PC-9 (cell line): Measurements from ENCODE around the gene ARHGEF40. TPM values are rescaled to one million over a fixed set of nuclear protein-coding genes. Genes with fewer than 3 reads are reported as not detected.
A peak's percentile ranks its signal among the peaks of the same experiment; 100 is the strongest.

Experiments
- BruUV-seq: library from RNA; stranded (reverse); fragments of 400-500 nt; replicated peaks from 2 replicates; lab custom pipeline; 2021; lab: Mats Ljungman, UMichigan
- CTCF ChIA-PET: fragments of 300-600 bp; sonication (Branson Sonifier 250); formaldehyde crosslinking; loops from one replicate; lab custom pipeline; 2022; ENCODE audit warnings: antibody characterized with exemption; lab: Charles Lee
- POLR2A ChIA-PET: fragments of 300-600 bp; sonication (Branson Sonifier 250); formaldehyde crosslinking; loops from one replicate; lab custom pipeline; 2022; ENCODE audit warnings: antibody characterized with exemption; ENCODE audit not compliant: unreplicated experiment; lab: Charles Lee
- DNase-seq, 2 experiments: peaks; one replicate each; pipeline versions ENCODE4 v3.0.0 to v3.0.0-alpha.2; 2015 to 2022; ENCODE audit warnings: mixed read lengths in 1 of 2
- H2AFZ ChIP-seq: fragments of 200-600 bp; sonication (generic); 2 replicates; pipeline ENCODE4 v1.8.1; 2017; ENCODE audit warnings: antibody characterized with exemption
- H3F3A ChIP-seq: fragments of 200-600 bp; sonication (generic); 2 replicates; pipeline ENCODE4 v1.8.1; 2017; ENCODE audit warnings: antibody characterized with exemption, mild to moderate bottlenecking, low read depth; ENCODE audit not compliant: insufficient read depth
- H3K27ac ChIP-seq: fragments of 200-600 bp; sonication (generic); 2 replicates; pipeline ENCODE4 v1.6.1; 2016; ENCODE audit warnings: mixed run types
- H3K27me3 ChIP-seq: fragments of 200-600 bp; sonication (generic); 2 replicates; pipeline ENCODE4 v1.6.1; 2016; ENCODE audit warnings: low read depth, mixed run types; ENCODE audit not compliant: insufficient read depth
- H3K36me3 ChIP-seq: fragments of 200-600 bp; sonication (generic); 2 replicates; pipeline ENCODE4 v1.6.1; 2016; ENCODE audit warnings: low read depth, mixed run types
- H3K4me1 ChIP-seq: fragments of 200-600 bp; sonication (generic); replicated peaks from 2 replicates; pipeline ENCODE4 v1.6.1; 2016; ENCODE audit warnings: mixed run types; ENCODE audit not compliant: insufficient read depth
- H3K4me2 ChIP-seq: fragments of 200-600 bp; sonication (generic); 2 replicates; pipeline ENCODE4 v1.6.1; 2017; ENCODE audit warnings: mixed run types
- H3K4me3 ChIP-seq: fragments of 200-600 bp; sonication (generic); 2 replicates; pipeline ENCODE4 v1.6.1; 2016; ENCODE audit warnings: mixed run types
- H3K79me2 ChIP-seq: fragments of 200-600 bp; sonication (generic); 2 replicates; pipeline ENCODE4 v1.6.1; 2017; ENCODE audit warnings: low read depth, mixed run types
- H3K9me2 ChIP-seq: fragments of 200-600 bp; sonication (generic); 2 replicates; pipeline ENCODE4 v1.8.1; 2017; ENCODE audit warnings: mild to moderate bottlenecking; ENCODE audit not compliant: insufficient read depth
- H3K9me3 ChIP-seq: fragments of 200-600 bp; sonication (generic); 2 replicates; pipeline ENCODE4 v1.8.1; 2016; ENCODE audit warnings: low read depth; ENCODE audit not compliant: insufficient read depth
- H4K20me1 ChIP-seq: fragments of 200-600 bp; sonication (generic); 2 replicates; pipeline ENCODE4 v1.8.1; 2017; ENCODE audit not compliant: insufficient read depth
- EZH2 ChIP-seq: fragments of 200-600 bp; sonication (generic); IDR thresholded peaks from 2 replicates; pipeline ENCODE4 v1.8.0; 2017; ENCODE audit warnings: antibody characterized with exemption, low read depth
- intact Hi-C: fragments of 100-400 bp; cut with micrococcal nuclease; formaldehyde crosslinking; loops from one replicate; pipeline ENCODE4 v1.10.0; 2022; ENCODE audit not compliant: unreplicated experiment
- total RNA-seq: library from RNA; stranded (reverse); gene quantifications from 2 replicates; pipeline ENCODE4 v1.2.3, GENCODE V29; 2021
- TF ChIP-seq, protein P1 (sequence below): fragments of 200-600 bp; sonication (generic); conservative IDR thresholded peaks from 2 replicates; pipeline ENCODE4 v1.6.1; 2017; ENCODE audit warnings: mixed run types, antibody characterized with exemption, mild to moderate bottlenecking, moderate library complexity

Gene ARHGEF40
- total RNA-seq, 1 experiment from 2014 or later, result 13.0 TPM

DNA sequence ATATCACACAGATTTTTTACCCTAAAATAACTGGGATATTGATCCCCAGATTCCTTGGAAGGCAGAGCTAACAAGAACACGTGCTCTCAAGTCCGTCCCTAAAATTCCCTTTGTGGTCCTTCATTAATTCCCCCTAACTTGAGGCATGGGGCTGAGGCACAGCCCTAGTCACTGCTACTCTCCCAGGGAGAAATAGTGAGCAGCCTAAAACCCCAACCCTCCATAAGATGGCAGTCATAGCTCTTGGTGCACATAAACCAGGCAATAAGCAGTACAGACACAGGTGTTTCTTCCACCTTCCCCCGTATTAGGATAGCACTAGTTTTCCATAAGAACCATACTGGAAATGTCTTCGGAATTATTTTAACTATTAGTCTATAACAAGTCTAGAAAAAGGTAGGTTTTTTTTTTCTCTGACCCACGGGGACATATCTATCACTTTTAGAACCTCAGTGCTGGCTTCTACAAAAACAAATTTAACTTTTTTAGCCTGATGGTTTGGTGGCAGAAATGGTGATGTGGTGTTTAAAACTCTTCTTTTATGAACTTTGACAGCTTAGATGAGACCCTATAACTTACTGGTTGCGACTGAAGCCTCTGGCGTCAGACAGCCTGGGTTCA lies 3.1 kb upstream of the ARHGEF40 start:
- CTCF ChIA-PET, result interaction anchor here (0.7 to 2.2 kb wide), 3 partner anchors 38 to 853 kb away, joined by 4 to 19 read pairs (median 5); no protein-coding TSS in a partner anchor
- Histone ChIP-seq H2AFZ (no peak overlapping the region), H3K79me2 (no peaks in the 10 kb centered on the region), H3K4me1 (no peaks in the 10 kb centered on the region), H3K27ac (no peak overlapping the region), H3K9me3 (no peaks in the 10 kb centered on the region), H3K4me2 (no peak overlapping the region), H3K4me3 (no peak overlapping the region), H3K9me2 (no peaks in the 10 kb centered on the region), H3F3A (no peaks in the 10 kb centered on the region), H4K20me1 (no peaks in the 10 kb centered on the region), H3K36me3 (no peaks in the 10 kb centered on the region), H3K27me3 (no peaks in the 10 kb centered on the region; the same call in none of the 2 replicates)
- POLR2A ChIA-PET, result interaction anchor here (0.6 kb wide), 1 partner anchor 264 kb away, joined by 3 read pairs; the partner anchor contains the start of gene RNASE1
- no peak for DNase-seq
- intact Hi-C loops, result loop anchor here (5.0 to 10.0 kb wide), 2 partner anchors 52 to 490 kb away; no protein-coding TSS in a partner anchor
- TF ChIP-seq, protein P1, sequence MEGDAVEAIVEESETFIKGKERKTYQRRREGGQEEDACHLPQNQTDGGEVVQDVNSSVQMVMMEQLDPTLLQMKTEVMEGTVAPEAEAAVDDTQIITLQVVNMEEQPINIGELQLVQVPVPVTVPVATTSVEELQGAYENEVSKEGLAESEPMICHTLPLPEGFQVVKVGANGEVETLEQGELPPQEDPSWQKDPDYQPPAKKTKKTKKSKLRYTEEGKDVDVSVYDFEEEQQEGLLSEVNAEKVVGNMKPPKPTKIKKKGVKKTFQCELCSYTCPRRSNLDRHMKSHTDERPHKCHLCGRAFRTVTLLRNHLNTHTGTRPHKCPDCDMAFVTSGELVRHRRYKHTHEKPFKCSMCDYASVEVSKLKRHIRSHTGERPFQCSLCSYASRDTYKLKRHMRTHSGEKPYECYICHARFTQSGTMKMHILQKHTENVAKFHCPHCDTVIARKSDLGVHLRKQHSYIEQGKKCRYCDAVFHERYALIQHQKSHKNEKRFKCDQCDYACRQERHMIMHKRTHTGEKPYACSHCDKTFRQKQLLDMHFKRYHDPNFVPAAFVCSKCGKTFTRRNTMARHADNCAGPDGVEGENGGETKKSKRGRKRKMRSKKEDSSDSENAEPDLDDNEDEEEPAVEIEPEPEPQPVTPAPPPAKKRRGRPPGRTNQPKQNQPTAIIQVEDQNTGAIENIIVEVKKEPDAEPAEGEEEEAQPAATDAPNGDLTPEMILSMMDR, result peak; percentile 36; the same call in 1 of the 2 replicates
- no peak for TF ChIP-seq EZH2
- no TSS peak for BruUV-seq

DNA sequence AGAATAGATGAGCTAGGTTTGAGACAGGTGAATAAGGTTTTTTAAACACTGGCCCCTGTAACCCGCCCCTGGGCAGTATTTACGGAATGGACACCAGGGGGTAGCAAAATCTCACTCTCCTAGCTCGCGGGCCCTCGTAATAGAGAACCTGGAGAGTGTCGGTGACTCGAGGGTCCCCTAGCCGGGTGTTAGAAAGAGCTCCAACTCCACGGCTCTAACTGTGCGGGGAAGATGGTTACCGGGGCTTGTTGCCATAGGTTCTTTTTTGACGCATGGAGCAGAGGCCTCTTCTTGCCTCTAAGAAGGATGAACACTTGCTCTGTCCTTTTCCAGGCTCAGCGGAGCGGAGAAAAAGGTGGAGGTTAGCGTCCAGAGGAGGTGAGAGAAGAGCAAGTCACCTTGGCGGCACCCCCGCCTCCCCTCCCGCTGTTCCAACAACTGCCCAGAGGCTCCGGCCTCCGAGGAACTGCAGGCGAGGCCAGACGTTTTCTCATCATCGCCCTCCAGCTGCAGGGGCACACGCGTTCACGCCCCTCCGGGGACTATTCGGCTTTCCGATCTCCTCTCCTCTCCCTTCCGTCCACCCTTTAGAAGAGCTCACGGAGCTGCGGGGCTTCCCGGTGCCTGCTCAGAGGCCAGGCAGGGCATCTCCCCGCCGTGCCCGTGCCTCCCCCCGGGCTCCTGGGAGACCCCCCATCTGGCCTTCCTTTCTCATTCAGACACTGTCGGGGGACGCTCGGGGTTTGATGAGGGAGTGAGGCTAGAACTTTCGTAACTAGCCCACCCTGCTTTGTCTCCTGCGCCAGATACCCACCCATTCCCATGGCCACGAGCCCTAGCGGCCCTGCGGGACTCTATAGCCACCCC lies 1.4 kb upstream of the ARHGEF40 start:
- Histone ChIP-seq H3K27me3 (no peaks in the 10 kb centered on the region; the same call in none of the 2 replicates), H3K79me2 (no peaks in the 10 kb centered on the region), H3K4me2 (no peak overlapping the region), H3K4me3 (no peak overlapping the region), H3K9me2 (no peaks in the 10 kb centered on the region), H3F3A (no peaks in the 10 kb centered on the region), H2AFZ (no peak overlapping the region), H4K20me1 (no peaks in the 10 kb centered on the region), H3K4me1 (no peaks in the 10 kb centered on the region), H3K36me3 (no peaks in the 10 kb centered on the region), H3K9me3 (no peaks in the 10 kb centered on the region), H3K27ac (no peak overlapping the region)
- intact Hi-C loops, result loop anchor here (1.0 to 10.0 kb wide), 3 partner anchors 36 to 489 kb away; no protein-coding TSS in a partner anchor
- TF ChIP-seq EZH2, result no peak
- TF ChIP-seq, protein P1, result peak; percentile 54
- BruUV-seq, result no TSS peak
- DNase-seq, result peak in 1 of 2 experiments; percentile 44
- ChIA-PET POLR2A (interaction anchor here (0.6 to 0.7 kb wide), 3 partner anchors 36 to 369 kb away, joined by 4 to 6 read pairs (median 5); no protein-coding TSS in a partner anchor), CTCF (interaction anchor here (1.1 to 2.2 kb wide), 4 partner anchors 36 to 67 kb away, joined by 3 to 19 read pairs (median 8); no protein-coding TSS in a partner anchor)
